Endometrial microvascular endothelial cells (primary cell): ENCODE measurements around the gene MFSD1. TPM values are rescaled to one million over a fixed set of nuclear protein-coding genes. Genes with fewer than 3 reads are reported as not detected.

Experiments used
- in situ Hi-C: cut with HindIII; loops from 2 replicates; pipeline ENCODE4 v1.10.0; 2017; ENCODE audit warnings: low sequenced_read_pairs, low pct_unique_long_range_greater_than_20kb; ENCODE audit errors: inconsistent ontology term
- total RNA-seq: library from RNA; depleted of rRNA; stranded (reverse); fragments of >200 nt; gene quantifications from one replicate; pipeline ENCODE4 v1.2.3, GENCODE V29; 2015; ENCODE audit errors: inconsistent ontology term

The MFSD1 gene, protein sequence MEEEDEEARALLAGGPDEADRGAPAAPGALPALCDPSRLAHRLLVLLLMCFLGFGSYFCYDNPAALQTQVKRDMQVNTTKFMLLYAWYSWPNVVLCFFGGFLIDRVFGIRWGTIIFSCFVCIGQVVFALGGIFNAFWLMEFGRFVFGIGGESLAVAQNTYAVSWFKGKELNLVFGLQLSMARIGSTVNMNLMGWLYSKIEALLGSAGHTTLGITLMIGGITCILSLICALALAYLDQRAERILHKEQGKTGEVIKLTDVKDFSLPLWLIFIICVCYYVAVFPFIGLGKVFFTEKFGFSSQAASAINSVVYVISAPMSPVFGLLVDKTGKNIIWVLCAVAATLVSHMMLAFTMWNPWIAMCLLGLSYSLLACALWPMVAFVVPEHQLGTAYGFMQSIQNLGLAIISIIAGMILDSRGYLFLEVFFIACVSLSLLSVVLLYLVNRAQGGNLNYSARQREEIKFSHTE
- total RNA-seq = 102 TPM

DNA sequence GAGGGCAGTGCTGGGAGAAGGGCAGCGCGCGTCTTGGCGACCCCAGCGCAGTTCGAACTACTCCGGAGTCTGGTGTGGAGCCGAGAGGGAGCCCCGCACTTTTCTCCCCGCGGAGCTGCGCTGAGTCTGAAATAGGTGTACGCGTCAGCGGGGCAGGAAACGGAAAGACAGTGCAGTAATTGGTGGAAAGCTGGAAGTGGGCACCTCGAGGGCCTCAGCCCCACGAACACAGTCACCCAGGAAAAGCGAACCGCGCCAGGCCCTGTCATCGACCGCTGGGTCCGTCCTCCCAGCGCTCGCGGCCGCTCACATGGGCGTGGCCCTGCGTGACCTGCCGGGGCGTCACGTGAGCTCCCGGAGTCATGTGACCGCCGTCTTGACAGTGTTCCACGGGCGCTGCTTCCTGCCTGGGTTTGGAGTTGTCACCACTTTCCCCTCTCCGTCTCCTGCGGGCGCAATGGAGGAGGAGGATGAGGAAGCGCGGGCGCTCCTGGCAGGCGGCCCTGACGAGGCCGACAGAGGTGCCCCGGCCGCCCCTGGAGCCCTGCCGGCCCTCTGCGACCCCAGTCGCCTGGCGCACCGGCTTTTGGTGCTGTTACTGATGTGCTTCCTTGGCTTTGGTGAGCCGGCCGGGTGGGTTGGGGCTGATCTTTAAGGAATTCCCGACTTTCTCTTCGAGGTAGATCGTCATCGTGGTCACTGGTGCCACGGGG is at the start of gene MFSD1:
Gene MFSD1, plus strand, starts transcription at position 359 of the 713 bp plus-strand sequence. Its CDS starts 99 bp downstream, at position 458.
- in situ Hi-C loops = no loop called here

DNA sequence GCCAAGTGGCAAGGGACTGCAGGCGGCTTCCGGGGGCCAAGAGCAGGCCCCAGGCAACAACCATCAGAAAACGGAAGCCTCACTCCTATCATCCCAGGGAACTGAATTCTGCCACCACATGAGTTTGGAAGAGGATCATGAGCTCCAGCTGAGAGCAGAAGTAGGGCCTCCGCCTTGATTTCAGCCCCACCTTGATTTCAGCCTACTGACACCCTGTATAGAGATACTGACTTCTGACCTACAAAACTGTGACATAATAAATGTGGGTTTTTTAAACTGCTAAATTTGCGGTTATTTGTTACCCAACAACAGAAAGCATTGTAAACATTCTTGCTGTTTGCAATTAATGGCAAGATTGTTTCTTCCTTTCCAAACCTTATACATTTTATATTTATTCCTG is 48.0 kb upstream of the MFSD1 start:
- in situ Hi-C loops = no loop called here

DNA sequence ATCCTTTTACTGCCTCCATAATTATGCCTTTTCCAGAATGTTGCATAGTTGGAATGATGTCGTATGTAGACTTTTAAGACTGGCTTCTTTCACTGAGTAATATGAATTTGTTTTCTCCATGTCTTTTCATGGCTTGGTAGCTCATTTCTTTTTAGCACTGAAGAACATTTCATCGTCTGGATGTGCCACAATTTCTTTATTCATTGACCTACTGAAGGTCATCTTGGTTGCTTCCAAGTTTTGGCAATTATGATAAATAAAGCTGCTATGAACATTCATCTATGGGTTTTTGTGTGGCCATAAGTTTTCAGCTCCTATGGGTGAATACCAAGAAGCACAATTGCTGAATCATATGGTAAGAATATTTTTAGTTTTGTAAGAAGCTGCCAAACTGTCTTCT is 46.4 kb upstream of the MFSD1 start:
- in situ Hi-C loops = no loop called here

DNA sequence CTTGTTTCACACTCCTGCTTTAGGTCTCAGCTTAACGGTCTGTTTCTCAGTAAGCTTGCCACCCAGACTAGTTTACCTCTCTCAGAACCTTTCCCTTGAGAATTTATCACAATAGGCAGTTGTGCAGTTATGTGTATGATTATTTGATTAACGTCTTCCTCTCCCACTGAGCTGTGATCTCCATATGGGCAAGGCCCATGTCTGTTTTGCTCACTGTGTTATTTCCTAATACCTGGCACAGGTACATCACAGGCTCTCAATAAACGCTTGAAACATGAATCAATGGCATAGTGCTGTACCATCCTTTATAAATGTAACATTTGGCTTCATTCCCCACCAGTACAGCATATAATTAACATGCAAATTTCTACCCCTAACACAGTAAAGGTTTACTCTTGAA is 40.5 kb upstream of the MFSD1 start:
- in situ Hi-C loops = no loop called here

DNA sequence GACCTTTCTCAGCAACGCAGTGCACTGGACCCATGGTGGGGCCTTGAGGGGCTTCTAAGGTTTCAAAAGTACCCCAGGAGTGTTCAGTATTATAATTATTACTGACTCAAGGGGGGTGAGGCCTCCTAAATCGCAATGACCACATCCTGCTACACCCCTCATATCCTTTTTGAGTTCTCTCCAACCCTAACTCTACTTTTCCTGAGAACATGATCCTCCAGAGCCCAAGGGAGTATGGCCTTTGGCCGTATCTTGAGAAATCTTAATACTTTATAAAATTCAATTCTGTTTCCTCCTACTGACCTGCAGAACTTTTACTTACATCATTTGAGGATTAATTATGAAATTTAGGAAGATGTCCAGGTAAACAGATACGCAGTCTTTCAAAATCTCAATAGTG is 39.2 kb upstream of the MFSD1 start:
- in situ Hi-C loops = no loop called here

DNA sequence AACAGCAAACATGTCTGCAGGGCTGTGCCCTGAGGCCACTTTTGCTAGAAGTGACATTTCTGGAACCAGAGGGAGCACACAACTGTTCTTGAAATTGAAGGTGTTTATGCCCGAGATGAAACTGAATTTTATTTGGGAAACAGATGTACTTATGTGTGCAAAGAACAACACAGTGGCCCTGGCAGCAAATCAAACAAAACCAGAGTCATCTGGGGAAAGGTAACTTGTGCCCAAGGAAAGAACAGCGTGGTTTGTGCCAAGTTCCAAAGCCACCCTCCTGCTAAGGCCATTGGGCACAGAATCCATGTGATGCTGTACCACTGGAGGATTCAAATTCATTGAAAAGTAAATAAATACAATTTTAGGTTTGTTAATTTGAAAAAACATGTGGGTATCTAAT is 38.4 kb upstream of the MFSD1 start:
- in situ Hi-C loops = no loop called here

DNA sequence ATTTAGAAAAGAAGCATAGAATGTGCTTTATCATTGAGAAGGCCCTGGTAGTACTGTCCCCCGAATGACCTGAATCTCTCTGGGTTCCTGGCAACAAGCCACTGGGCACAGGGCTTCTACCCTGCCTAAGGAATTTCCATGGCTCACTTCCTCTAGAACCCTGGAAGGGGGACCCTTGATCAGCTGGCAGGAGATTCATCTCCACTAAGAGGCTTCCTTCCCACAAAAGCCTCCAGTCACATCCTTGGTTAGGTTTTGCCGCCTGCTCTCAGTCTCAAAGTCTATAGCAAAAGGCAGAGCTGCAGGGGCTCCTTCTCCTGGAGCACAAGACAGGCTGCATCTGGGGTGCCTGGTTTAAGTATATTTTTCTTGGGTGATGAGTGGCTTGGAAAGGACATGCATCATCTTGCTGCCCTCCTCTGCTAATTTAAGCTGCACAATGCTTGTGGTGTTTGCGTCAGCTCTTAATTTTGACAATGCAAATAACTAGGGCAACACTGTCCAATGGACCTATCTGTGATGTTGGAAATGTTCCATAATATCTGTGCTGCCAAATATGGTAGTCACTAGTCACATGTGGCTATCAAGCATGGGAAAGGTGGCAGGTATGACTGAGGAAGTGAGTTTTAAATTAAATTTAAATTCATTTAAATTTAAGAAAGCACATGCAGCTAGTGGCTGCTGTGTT is 36.2 kb upstream of the MFSD1 start:
- in situ Hi-C loops = no loop called here

DNA sequence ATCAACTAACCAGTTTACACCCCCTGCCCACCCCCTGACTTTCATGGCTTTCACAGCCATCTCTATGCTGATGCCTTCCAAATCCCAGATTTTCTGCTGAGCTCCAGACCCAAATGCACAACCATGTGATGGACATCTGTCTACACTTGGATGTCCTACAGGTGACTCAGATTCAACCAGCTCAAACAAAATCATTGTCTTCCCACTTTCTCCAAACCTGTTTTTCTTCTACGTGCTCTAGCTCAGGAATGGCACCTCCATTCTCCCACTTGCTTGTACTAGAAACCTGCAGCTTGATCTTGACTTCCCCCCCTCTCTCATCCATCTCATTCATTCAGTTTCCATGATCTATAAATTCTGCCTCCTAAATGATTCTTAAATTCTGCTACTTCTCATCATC is 35.5 kb upstream of the MFSD1 start:
- in situ Hi-C loops = no loop called here

DNA sequence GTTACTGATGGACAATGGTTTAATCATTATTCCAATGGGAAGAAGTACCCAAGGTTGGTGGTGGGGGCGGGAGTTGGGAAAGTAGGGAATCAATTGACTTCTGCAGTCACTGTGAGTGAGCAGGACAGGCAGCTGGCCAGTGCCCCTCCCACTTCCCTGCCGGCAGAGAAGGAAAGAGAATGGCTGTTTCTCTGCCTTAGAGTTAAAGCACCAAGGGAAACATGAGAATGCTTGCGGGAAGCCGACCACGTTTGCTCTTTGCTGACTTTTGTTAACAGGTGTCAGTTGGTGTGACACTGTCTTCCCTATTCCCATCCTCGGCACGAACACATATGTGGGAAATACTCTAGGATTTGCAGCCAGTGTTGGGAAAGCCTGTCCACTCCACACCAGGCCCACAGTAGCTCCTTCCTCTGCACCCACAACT is 33.5 kb upstream of the MFSD1 start:
- in situ Hi-C loops = no loop called here

DNA sequence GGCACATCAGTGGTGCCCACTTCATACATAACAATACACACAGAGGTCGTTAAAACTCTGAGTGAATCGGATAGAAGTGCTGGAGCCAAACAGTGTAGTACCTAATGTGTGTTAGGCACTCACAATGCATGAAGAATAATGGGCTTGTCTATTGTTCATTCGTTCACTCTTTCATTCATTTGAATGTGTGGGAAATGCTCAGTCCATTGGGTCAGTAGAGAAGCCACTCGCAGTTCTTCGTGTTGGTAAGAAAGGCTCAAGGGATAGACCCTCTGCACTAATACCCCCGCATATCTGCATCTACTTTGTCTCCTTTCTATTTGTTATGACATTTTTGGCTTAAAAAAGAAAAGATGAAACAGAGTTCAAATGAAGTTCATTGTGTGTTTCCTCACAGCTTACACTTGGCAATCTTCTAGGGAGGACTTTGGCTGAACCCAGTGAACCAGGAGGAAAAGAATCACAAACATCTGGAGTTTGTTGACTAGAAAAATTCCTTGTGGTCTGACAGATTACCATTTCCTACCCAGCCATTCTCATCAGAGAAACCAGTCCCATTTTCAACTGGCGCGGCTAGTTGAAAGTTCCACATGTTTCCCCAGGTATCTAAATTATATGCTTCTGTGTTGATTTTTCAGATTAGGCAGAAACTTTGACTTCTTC is 32.8 kb upstream of the MFSD1 start:
- in situ Hi-C loops = no loop called here

DNA sequence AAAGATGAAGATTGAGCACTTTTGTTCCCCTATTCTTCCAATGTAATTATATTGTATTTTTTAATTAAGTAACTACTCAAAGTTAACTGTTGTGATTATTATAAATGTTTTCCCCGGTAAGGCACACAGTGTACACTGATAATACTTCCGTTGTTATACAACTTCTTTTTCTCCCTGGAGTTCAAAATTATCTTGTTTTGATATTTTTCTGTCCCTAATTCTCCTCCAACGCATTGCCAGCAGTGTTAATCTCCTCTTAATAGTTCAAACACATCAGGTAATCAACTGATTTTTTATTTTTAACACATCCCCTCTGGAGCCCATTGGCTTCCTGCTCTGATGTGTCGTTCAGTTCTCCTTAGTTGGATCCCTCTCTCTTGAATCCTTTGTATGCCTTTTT is 32.3 kb upstream of the MFSD1 start:
- in situ Hi-C loops = no loop called here

DNA sequence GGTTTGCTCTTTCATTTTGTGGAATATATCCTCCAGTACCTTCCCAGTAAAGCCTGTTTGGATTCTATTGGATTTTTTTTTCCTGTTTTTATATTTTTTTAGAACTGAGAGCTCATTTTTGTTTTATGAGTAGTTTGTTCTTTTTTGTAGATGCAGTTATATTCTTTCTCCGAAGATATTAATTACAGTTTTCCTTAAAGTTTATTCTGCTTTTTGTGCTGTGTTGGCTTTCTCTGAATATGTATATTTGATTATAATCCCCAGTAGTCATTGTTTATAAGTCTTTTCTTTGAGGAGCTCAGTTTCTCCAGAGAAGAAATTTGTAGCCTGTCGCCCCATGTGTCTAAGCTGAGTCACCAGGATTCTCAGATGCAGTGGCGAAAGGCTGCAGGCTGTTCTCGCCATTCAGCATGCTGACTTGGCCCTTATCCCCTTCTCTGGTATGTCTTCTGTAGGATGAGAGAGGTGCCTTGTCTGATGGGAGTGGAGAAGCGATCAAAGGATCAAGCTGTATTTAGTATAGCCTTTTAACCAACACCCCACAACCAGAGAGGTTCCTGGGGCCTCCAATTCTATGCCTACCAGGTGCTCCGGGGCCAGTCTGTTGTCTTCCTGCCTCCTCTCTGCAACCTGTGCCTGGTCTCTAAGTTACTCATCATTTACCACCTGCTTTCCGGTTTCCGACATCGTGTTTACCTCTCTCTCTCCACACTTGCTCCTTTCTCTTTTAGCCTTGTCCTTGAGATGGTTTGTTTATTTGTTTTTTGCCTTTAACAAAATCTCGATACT is 31.7 kb upstream of the MFSD1 start:
- in situ Hi-C loops = no loop called here

DNA sequence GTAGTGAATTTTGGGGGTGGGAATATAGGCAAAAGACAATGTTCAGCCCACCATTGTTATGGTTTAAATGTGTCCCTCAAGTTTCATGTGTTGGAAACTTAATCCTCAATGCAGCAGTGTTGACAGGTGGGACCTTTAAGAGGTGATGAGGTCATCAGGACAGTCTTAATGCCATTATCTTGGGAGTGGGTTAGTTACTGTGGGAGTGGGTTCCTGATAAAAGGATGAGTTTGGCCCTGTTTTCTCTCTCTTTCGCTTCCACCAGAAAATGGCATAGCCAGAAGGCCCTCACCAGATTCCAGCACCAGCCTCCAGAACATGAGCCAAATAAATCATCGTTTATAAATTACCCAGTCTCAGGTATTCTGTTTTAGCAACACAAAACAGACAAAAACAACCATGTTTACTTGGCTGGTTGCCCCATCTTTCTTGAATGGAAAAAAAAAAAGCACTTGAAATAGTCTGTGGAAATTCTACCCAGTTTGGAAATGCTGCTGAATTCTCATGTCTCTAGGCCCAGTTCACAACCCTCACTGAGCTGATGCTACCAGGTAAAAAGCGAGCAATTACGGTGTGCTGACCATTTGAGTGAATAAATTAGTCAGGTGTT is 31.0 kb upstream of the MFSD1 start:
- in situ Hi-C loops = no loop called here

DNA sequence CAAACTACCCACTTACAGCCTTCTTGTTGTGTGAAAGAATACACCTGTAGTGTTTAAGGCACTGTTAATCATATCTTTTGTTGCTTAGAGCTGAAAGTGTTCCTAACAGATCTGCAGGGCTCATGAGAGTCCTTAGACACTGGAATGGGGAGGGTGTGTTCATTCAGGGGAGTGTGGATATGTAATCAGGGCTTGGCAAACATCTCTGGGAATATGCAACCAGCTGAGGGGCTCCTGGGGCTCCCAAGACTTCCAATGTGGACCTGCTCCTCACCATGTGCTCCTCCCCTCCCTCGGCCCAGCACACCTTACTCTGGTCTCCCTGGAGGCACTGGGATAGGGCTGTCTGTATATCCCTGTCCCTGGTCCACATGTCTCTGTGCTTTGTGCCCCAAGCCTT is 30.3 kb upstream of the MFSD1 start:
- in situ Hi-C loops = no loop called here

DNA sequence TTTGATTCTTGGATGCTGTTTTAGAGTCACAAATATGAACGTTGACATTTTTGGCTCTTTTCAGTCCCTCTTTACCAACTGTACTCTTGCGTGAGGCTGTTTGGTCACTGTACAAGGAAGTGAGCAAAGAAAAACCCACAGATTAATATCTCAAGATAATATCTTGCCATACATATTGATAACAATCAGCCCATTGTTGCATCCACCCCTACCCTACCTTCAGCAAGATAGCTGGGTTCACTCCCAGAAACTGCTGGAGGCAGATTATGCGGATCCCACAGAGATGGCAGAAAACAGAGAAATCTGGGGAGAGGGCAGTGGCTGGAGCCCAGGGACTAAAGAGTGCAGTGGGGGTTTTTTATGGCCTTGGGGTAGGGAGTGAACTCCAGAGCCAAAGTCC is 29.9 kb upstream of the MFSD1 start:
- in situ Hi-C loops = no loop called here

DNA sequence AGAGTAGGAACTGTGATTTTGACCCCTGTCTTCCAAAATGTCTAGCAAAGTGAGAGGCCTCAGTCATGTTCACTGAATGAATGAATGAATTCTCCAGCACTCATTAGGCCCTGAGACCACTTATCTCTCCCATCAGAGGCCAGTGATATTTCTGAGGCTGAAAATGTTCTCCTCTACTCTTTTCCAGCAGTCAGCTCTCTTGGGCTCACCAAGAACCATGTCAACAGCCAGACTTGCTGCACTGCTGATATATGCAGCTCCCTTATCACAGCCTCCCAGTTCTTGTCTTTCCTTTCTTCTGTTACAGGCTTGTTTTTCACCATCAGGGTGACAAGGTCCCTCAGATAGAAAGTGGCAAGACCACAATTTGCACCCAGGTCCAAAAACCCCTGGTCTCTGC is 28.7 kb upstream of the MFSD1 start:
- in situ Hi-C loops = no loop called here

DNA sequence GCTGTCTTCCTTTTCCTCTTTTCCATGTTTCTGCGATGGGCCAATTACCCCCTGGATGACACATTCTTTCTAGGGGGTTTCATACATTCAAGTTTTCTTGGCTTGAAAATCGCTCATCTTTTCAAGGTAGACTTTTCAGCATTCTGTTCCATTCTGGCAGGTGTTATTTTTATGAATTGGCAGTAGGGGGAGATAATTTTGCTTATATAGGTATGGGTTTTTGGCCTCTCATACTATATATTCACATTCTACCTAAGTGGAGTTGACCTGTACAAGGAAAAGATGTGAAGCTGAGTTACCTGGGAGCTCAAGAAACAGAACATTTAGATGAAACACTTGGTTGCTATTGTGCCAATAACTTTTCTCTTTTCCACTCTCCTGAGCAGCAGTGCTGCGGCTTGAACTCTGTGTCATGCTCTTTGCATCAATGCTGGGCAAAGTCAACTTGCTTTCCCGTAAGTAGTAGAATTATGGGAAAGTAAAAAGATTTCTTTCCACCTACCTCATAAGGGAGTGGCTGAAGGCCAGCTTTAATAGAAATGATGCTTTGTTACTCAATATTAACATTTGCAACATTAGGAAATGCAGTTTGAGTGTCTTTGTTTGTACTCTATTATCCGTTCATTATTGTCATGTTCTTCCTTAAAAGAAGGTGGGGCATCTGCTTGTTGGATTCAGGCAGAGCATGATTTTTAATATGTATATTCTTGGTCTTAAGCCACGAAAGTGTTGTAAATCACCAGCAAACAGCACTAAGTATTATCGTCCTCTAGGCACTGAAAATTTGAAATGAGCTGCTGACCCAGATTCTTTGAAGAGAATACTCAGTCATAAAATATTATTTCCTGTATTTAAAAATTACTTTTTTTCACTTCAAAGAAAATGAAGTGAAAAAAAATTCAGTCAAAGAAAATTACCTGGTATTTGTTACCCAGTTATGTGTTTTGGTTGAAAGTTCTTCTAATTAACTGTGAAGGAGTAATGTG is 27.7 kb upstream of the MFSD1 start:
- in situ Hi-C loops = no loop called here
